Measurements from ENCODE around the gene GLIPR1.
A peak's percentile ranks its signal among the peaks of the same experiment; 100 is the strongest.

Gene GLIPR1

GRCh38 chr12:75480469-75480949 lies at the start of gene GLIPR1:
Gene GLIPR1 (plus strand): TSS chr12:75480755. CDS start chr12:75480881, 126 bp downstream.
- peaks cover 40% of the 10 kb centered on the region for H3K4me1 ChIP-seq (ENCODE audit: low read length)
- H3K4me2 ChIP-seq (ENCODE audit: low read length), result peak within 1 kb of the TSS; percentile 92
- peaks cover 6% of the 10 kb centered on the region for H3K36me3 ChIP-seq (replicated peaks; ENCODE audit: low read depth, low read length)
- TF ChIP-seq CTCF (IDR thresholded peaks at IDR 0.05; ENCODE audit: low read depth, low read length) (no peak), EZH2phosphoT487 (IDR thresholded peaks at IDR 0.05; ENCODE audit: low read depth) (no peak)
- H3K9ac ChIP-seq (ENCODE audit: low read length), result peak within 1 kb of the TSS; percentile 91
- H3K9me3 ChIP-seq (ENCODE audit: insufficient read depth, low read length), result no peaks in the 10 kb centered on the region
- H3K27me3 ChIP-seq (ENCODE audit: low read depth, low read length), result no peaks in the 10 kb centered on the region
- H2AFZ ChIP-seq (ENCODE audit: low read depth, low read length), result peak within 1 kb of the TSS; percentile 85
- peaks cover 5% of the 10 kb centered on the region for H3K79me2 ChIP-seq (ENCODE audit: low read length)
- peak within 1 kb of the TSS; percentile 84 for H3K4me3 ChIP-seq (ENCODE audit: low read length)
- H3K27ac ChIP-seq (ENCODE audit: low read length), result peak within 1 kb of the TSS; percentile 94
- no peaks in the 10 kb centered on the region for H4K20me1 ChIP-seq (ENCODE audit: insufficient read depth, low read length)

GRCh38 chr12:75432924-75433323 lies 47.6 kb upstream of the GLIPR1 start:
- Histone ChIP-seq H3K27me3 (ENCODE audit: low read depth, low read length) (no peaks in the 10 kb centered on the region), H3K4me1 (ENCODE audit: low read length) (no peaks in the 10 kb centered on the region), H2AFZ (ENCODE audit: low read depth, low read length) (no peak overlapping the region), H3K36me3 (replicated peaks; ENCODE audit: low read depth, low read length) (no peaks in the 10 kb centered on the region), H3K9me3 (ENCODE audit: insufficient read depth, low read length) (peaks cover 8% of the 10 kb centered on the region; the same call in 1 of the 2 replicates), H3K4me3 (ENCODE audit: low read length) (no peak overlapping the region), H3K79me2 (ENCODE audit: low read length) (no peaks in the 10 kb centered on the region), H4K20me1 (ENCODE audit: insufficient read depth, low read length) (no peaks in the 10 kb centered on the region), H3K9ac (ENCODE audit: low read length) (no peak overlapping the region), H3K27ac (ENCODE audit: low read length) (no peak overlapping the region), H3K4me2 (ENCODE audit: low read length) (no peak overlapping the region)
- TF ChIP-seq EZH2phosphoT487 (IDR thresholded peaks at IDR 0.05; ENCODE audit: low read depth) (no peak), CTCF (IDR thresholded peaks at IDR 0.05; ENCODE audit: low read depth, low read length) (no peak)

DNA sequence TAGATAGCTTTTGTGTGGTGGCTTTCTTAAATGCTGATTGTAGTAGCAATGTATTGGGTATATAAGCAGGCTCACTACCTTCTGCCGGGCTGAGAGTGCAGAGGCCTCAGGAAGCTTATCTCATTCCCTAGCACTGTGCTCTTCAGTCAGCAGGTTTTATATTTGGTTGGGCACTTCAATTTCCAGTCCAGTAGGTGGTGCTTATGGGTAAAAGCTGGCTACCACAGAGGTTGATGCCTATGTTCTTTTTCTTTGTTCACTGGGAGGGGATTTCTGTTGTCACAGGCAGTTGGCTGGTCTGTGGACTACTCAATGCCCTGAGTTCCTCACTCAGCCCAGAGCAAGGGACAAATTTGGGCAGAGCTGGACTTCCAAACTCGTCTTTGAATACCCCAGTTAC lies 43.0 kb upstream of the GLIPR1 start:
- Histone ChIP-seq H3K27me3 (ENCODE audit: low read depth, low read length) (no peaks in the 10 kb centered on the region), H3K36me3 (replicated peaks; ENCODE audit: low read depth, low read length) (no peaks in the 10 kb centered on the region), H3K4me1 (ENCODE audit: low read length) (no peaks in the 10 kb centered on the region), H3K27ac (ENCODE audit: low read length) (no peak overlapping the region), H3K9ac (ENCODE audit: low read length) (no peak overlapping the region), H4K20me1 (ENCODE audit: insufficient read depth, low read length) (no peaks in the 10 kb centered on the region), H2AFZ (ENCODE audit: low read depth, low read length) (no peak overlapping the region), H3K4me2 (ENCODE audit: low read length) (no peak overlapping the region), H3K4me3 (ENCODE audit: low read length) (no peak overlapping the region), H3K9me3 (ENCODE audit: insufficient read depth, low read length) (peaks cover 6% of the 10 kb centered on the region; the same call in 1 of the 2 replicates), H3K79me2 (ENCODE audit: low read length) (no peaks in the 10 kb centered on the region)
- peak; percentile 24 for TF ChIP-seq CTCF (IDR thresholded peaks at IDR 0.05; ENCODE audit: low read depth, low read length)
- TF ChIP-seq EZH2phosphoT487 (IDR thresholded peaks at IDR 0.05; ENCODE audit: low read depth), result no peak

DNA sequence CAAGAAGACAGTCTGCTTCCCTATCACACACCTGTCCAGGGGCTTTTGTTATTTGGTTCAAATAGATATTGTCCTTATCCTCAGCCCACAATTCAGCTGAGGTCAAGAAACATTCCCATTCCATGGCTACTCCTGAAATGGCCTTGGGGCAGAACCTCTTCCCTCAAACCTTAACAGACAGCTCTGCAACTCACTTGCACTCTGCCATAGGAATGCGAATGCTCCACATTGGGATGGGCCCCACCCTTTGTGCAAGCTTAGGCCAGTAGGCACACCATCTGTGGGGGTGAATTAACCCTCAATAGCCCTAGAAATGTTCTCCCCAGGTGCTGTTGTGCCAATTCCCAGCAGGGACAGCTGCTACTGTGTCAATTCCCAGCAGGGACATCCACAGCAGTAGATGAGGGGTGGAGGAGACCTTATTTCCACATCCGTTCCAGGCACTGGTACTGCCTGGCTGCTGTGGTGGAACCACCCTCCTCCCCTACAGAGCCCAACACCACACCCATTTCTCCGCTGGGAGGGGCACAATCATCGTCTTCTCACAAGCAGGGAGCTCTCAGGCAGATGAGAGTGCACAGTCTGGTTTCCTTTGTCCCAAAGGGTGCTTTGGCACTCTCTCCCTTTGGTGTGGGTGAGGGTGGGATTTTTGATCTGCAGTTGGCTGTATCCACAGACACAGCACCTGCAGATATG lies 42.3 kb upstream of the GLIPR1 start:
- Histone ChIP-seq H3K4me1 (ENCODE audit: low read length) (no peaks in the 10 kb centered on the region), H2AFZ (ENCODE audit: low read depth, low read length) (no peak overlapping the region), H3K4me3 (ENCODE audit: low read length) (no peak overlapping the region), H3K27me3 (ENCODE audit: low read depth, low read length) (no peaks in the 10 kb centered on the region), H3K4me2 (ENCODE audit: low read length) (no peak overlapping the region), H3K9me3 (ENCODE audit: insufficient read depth, low read length) (peaks cover 6% of the 10 kb centered on the region; the same call in 1 of the 2 replicates), H3K9ac (ENCODE audit: low read length) (no peak overlapping the region), H3K79me2 (ENCODE audit: low read length) (no peaks in the 10 kb centered on the region), H3K36me3 (replicated peaks; ENCODE audit: low read depth, low read length) (no peaks in the 10 kb centered on the region), H4K20me1 (ENCODE audit: insufficient read depth, low read length) (no peaks in the 10 kb centered on the region), H3K27ac (ENCODE audit: low read length) (no peak overlapping the region)
- TF ChIP-seq CTCF (IDR thresholded peaks at IDR 0.05; ENCODE audit: low read depth, low read length) (no peak), EZH2phosphoT487 (IDR thresholded peaks at IDR 0.05; ENCODE audit: low read depth) (no peak)
